Liver (tissue), 3 donors: Measurements from ENCODE around the gene SERPING1.

ENCODE experiments used
- GABPA ChIP-seq, 2 donors: IDR thresholded peaks in 1 of 2; conservative IDR thresholded peaks in 1 of 2; 2 replicates each; pipeline ENCODE4 v1.6.1; 2016; ENCODE audit warnings: antibody characterized with exemption in 2 of 2, mild to moderate bottlenecking in 1 of 2, moderate library complexity in 1 of 2
- HNF4A ChIP-seq, 2 donors: conservative IDR thresholded peaks; 2 replicates each; pipeline ENCODE4 v1.6.1; 2016; ENCODE audit warnings: antibody characterized with exemption in 2 of 2, mild to moderate bottlenecking in 2 of 2
- JUND ChIP-seq, 2 donors: IDR thresholded peaks; 2 replicates each; pipeline ENCODE4 v1.6.1; 2016; ENCODE audit warnings: antibody characterized with exemption in 2 of 2
- NR2F2 ChIP-seq: IDR thresholded peaks from 2 replicates; pipeline ENCODE4 v1.6.1; 2016; ENCODE audit warnings: antibody characterized with exemption
- RAD21 ChIP-seq, 2 donors: IDR thresholded peaks; 2 replicates each; pipeline ENCODE4 v1.6.1; 2016; ENCODE audit warnings: antibody characterized with exemption in 2 of 2, mild to moderate bottlenecking in 2 of 2
- SP1 ChIP-seq: IDR thresholded peaks from 2 replicates; pipeline ENCODE4 v1.6.1; 2018; ENCODE audit warnings: antibody characterized with exemption, mild to moderate bottlenecking
- TAF1 ChIP-seq: conservative IDR thresholded peaks from 2 replicates; pipeline ENCODE4 v1.6.1; 2016; ENCODE audit warnings: antibody characterized with exemption, mild to moderate bottlenecking
- YY1 ChIP-seq: IDR thresholded peaks from 2 replicates; pipeline ENCODE4 v1.6.1; 2016; ENCODE audit warnings: antibody characterized with exemption, mild to moderate bottlenecking
- TF ChIP-seq, protein P1 (sequence below): fragments of 150-350 bp; IDR thresholded peaks from 2 replicates; pipeline ENCODE4 v1.5.1; 2017; ENCODE audit warnings: improper control_type of control experiment, low read depth, low read length; ENCODE audit not compliant: missing input control
- TF ChIP-seq, protein P2 (sequence below): IDR thresholded peaks from 2 replicates; pipeline ENCODE4 v1.6.1; 2016; ENCODE audit warnings: antibody characterized with exemption
- TF ChIP-seq, protein P3 (sequence below): IDR thresholded peaks from 2 replicates; pipeline ENCODE4 v1.6.1; 2016; ENCODE audit warnings: antibody characterized with exemption, mild to moderate bottlenecking
- TF ChIP-seq, protein P4 (sequence below): IDR thresholded peaks from 2 replicates; pipeline ENCODE4 v1.6.1; 2016; ENCODE audit warnings: antibody characterized with exemption
- TF ChIP-seq, protein P5 (sequence below): IDR thresholded peaks from 2 replicates; pipeline ENCODE4 v1.6.1; 2016; ENCODE audit warnings: antibody characterized with exemption
- donor health status: healthy.
- donor health status: healthy.

DNA sequence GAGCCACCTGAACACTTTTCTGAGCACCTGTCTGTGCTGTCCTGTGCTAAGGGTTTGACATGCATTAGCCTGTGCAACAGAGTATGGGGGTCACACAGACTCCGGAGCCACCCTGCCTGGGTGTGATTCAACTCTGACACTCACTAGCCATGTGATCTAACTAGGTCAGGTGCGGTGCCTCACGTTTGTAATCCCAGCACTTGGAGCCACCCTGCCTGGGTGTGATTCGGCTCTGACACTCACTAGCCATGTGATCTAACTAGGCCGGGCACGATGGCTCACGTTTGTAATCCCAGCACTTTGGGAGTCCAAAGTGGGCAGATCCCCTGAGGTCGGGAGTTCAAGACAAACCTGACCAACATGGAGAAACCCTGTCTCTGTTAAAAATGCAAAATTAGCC is 41.4 kb upstream of the SERPING1 start:
- TF ChIP-seq, protein P1, sequence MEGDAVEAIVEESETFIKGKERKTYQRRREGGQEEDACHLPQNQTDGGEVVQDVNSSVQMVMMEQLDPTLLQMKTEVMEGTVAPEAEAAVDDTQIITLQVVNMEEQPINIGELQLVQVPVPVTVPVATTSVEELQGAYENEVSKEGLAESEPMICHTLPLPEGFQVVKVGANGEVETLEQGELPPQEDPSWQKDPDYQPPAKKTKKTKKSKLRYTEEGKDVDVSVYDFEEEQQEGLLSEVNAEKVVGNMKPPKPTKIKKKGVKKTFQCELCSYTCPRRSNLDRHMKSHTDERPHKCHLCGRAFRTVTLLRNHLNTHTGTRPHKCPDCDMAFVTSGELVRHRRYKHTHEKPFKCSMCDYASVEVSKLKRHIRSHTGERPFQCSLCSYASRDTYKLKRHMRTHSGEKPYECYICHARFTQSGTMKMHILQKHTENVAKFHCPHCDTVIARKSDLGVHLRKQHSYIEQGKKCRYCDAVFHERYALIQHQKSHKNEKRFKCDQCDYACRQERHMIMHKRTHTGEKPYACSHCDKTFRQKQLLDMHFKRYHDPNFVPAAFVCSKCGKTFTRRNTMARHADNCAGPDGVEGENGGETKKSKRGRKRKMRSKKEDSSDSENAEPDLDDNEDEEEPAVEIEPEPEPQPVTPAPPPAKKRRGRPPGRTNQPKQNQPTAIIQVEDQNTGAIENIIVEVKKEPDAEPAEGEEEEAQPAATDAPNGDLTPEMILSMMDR = no peak
- TF ChIP-seq, protein P2, sequence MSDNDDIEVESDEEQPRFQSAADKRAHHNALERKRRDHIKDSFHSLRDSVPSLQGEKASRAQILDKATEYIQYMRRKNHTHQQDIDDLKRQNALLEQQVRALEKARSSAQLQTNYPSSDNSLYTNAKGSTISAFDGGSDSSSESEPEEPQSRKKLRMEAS = no peak
- no peak for TF ChIP-seq TAF1
- TF ChIP-seq NR2F2 = no peak
- TF ChIP-seq HNF4A (conservative IDR thresholded peaks at IDR 0.05) = peak in 1 of 2 donors; percentile 24
- TF ChIP-seq RAD21 (IDR thresholded peaks at IDR 0.05) = no peak
- TF ChIP-seq YY1 = no peak
- TF ChIP-seq SP1 = no peak
- TF ChIP-seq, protein P3, sequence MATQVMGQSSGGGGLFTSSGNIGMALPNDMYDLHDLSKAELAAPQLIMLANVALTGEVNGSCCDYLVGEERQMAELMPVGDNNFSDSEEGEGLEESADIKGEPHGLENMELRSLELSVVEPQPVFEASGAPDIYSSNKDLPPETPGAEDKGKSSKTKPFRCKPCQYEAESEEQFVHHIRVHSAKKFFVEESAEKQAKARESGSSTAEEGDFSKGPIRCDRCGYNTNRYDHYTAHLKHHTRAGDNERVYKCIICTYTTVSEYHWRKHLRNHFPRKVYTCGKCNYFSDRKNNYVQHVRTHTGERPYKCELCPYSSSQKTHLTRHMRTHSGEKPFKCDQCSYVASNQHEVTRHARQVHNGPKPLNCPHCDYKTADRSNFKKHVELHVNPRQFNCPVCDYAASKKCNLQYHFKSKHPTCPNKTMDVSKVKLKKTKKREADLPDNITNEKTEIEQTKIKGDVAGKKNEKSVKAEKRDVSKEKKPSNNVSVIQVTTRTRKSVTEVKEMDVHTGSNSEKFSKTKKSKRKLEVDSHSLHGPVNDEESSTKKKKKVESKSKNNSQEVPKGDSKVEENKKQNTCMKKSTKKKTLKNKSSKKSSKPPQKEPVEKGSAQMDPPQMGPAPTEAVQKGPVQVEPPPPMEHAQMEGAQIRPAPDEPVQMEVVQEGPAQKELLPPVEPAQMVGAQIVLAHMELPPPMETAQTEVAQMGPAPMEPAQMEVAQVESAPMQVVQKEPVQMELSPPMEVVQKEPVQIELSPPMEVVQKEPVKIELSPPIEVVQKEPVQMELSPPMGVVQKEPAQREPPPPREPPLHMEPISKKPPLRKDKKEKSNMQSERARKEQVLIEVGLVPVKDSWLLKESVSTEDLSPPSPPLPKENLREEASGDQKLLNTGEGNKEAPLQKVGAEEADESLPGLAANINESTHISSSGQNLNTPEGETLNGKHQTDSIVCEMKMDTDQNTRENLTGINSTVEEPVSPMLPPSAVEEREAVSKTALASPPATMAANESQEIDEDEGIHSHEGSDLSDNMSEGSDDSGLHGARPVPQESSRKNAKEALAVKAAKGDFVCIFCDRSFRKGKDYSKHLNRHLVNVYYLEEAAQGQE = no peak
- TF ChIP-seq, protein P4, sequence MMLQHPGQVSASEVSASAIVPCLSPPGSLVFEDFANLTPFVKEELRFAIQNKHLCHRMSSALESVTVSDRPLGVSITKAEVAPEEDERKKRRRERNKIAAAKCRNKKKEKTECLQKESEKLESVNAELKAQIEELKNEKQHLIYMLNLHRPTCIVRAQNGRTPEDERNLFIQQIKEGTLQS = no peak
- no peak for TF ChIP-seq JUND (IDR thresholded peaks at IDR 0.05)
- TF ChIP-seq, protein P5, sequence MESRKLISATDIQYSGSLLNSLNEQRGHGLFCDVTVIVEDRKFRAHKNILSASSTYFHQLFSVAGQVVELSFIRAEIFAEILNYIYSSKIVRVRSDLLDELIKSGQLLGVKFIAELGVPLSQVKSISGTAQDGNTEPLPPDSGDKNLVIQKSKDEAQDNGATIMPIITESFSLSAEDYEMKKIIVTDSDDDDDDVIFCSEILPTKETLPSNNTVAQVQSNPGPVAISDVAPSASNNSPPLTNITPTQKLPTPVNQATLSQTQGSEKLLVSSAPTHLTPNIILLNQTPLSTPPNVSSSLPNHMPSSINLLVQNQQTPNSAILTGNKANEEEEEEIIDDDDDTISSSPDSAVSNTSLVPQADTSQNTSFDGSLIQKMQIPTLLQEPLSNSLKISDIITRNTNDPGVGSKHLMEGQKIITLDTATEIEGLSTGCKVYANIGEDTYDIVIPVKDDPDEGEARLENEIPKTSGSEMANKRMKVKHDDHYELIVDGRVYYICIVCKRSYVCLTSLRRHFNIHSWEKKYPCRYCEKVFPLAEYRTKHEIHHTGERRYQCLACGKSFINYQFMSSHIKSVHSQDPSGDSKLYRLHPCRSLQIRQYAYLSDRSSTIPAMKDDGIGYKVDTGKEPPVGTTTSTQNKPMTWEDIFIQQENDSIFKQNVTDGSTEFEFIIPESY = no peak
- TF ChIP-seq GABPA (IDR thresholded peaks at IDR 0.05 in 1 of 2, conservative IDR thresholded peaks at IDR 0.05 in 1 of 2) = no peak
